Left cardiac atrium (tissue), 4 donors: ENCODE measurements around the gene TBC1D3B. TPM values are rescaled to one million over a fixed set of nuclear protein-coding genes. Genes with fewer than 3 reads are reported as not detected.
"Not testable (repeated sequence)": the region's sequence is repeated elsewhere in the genome, so short reads cannot be mapped to it uniquely, and the experiment has no call there.

Experiments used
- ATAC-seq, 2 donors: fragments of 200-7000 bp; cut with Tn5 transposase; one replicate each; pipeline ENCODE4 v1.9.1; 2020; ENCODE audit warnings: mild to moderate bottlenecking in 2 of 2, moderate library complexity in 2 of 2
- DNase-seq: peaks from one replicate; pipeline ENCODE4 v3.0.0-alpha.2; 2020
- intact Hi-C, 2 donors: fragments of 100-400 bp; cut with DNase I; formaldehyde crosslinking; loops; one replicate each; pipeline versions ENCODE4 v1.14.1 to v1.15.1; 2022 to 2023
- long read RNA-seq: library from polyadenylated mRNA; unstranded; transcript quantifications from one replicate; pipeline ENCODE4 v2.0.0, GENCODE V29; 2021
- total RNA-seq, 2 donors: library from RNA; stranded (reverse); fragmentation: NEBNext Ultra II Directional; extraction: Animal tissue kit (Norgen Biotek cat#: 25700); gene quantifications; one replicate each; pipeline ENCODE4 v1.2.1, GENCODE V29; 2021
- donor health status: DM: no; HTN: yes; CAD: no.
- donor health status: DM: no; HTN: yes; CAD: no; lungs with severe emphysema.
- donor health status: DM: yes; HTN: yes; CAD: no.
- donor health status: Dilated cardiomyopathy.

TBC1D3B gene
- 1 to 10 TPM; 2.2 to 3.9 TPM for total RNA-seq
- long read RNA-seq: 0 reads

DNA sequence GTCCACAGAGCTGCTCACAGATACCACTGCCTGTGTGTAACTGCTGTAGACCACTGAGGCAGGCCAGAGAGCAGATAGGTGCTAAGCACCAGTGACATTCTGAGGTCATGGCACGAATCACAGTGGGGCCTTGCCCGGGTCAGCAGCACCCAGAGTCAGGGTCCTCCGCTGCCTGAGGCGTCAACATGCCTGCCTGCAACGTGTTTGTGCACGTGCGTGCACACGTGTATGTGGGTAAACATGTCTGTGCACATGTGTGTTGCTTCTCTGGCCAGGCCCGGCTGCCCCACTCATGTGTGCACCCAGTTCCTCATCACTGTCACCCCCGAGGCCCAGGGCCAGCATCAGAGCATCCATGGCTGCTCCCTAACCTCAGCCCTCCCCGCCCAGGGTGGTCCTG, at the start of gene TBC1D3B:
Gene TBC1D3B (minus strand): TSS at position 101 of the 400 bp plus-strand sequence. CDS start 1,586 bp downstream, outside the sequence.
- DNase-seq, ATAC-seq, intact Hi-C loops: not testable (repeated sequence)

- DNase-seq, ATAC-seq, intact Hi-C loops: not testable (repeated sequence)
Observed at GRCh38 chr17:36222967-36223366, 46.5 kb upstream of the TBC1D3B start.

DNA sequence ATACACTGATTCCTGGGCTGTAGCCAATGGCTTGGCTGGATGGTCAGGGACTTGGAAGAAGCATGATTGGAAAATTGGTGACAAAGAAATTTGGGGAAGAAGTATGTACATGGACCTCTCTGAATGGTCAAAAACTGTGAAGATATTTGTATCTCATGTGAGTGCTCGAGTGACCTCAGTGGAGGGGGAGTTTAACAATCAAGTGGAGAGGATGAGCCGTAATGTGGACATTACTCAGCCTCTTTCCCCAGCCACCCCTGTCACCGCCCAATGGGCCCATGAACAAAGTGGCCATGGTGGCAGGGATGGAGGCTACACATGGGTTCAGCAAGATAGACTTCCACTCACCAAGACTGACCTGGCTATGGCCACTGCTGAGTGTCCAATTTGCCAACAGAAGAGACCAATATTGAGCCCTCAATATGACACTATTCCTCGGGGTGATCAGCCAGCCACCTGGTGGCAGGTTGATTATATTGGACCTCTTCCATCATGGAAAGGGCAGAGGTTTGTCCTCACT, 45.2 kb upstream of the TBC1D3B start:
- DNase-seq, intact Hi-C loops, ATAC-seq: not testable (repeated sequence)

- DNase-seq, ATAC-seq, intact Hi-C loops: not testable (repeated sequence)
Observed at GRCh38 chr17:36220737-36221580, 44.5 kb upstream of the TBC1D3B start.

DNA sequence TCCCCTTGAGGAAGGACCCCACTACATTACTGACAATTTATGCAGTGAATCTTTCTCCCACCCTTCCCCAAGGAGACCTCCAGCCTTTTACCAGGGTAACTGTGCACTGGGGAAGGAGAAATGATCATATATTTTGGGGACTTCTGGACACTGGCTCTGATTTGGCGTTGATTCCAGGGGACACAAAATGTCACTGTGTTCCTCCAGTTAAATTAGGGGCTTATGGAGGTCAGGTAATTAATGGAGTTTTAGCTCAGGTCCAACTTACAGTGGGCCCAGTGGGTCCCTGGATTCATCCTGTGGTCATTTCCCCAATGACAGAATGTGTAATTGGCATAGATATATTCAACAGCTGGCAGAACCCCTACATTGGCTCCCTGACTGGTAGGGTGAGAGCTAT, 43.1 kb upstream of the TBC1D3B start:
- intact Hi-C loops, ATAC-seq, DNase-seq: not testable (repeated sequence)

- intact Hi-C loops, ATAC-seq, DNase-seq: not testable (repeated sequence)
Observed at GRCh38 chr17:36215406-36216308, 39.2 kb upstream of the TBC1D3B start.

DNA sequence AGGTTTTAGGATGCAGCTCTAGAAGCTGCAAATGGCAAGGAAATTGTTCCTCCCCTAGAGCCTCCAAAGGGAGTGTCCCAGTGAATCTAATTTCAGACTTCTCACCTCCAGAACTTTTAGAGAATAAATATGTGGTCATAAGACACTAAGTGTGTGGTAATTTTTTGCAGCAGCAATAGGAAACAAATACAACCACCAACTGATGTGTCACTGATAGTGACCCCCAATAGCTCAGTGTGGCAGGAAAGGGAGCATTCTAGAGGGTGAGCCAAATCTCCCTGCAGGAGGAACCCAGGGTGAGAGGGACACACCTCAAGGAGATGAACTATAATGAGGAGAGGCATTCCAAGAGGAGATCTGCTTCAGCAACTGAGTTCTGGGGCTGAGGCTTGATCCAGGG, 38.5 kb upstream of the TBC1D3B start:
- intact Hi-C loops: no loop called here
- DNase-seq (no peak), ATAC-seq (no peak)

GRCh38 chr17:36213695-36214094, 37.3 kb upstream of the TBC1D3B start:
- no peak for ATAC-seq
- DNase-seq: no peak
- intact Hi-C loops: no loop called here

DNA sequence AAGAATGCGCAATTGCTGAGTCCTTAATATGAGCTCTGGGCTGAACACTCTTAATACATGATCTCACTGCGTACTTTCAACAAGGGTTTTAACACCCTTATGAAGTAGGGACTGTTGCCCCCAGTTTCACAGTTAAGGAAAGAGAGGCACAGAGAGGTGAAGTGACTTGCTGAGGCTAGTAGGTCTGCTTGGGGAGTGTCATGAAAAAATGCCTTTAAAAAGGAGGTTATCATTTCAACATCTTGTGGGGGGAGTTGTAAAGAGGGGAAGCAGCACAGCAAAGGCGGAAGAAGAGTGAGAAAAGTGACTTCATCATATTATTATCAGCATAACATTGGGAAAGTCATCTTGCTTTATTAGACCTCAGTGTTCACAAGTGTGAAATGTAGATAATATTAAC, 36.5 kb upstream of the TBC1D3B start:
- no peak for DNase-seq
- intact Hi-C loops: no loop called here
- no peak for ATAC-seq

DNA sequence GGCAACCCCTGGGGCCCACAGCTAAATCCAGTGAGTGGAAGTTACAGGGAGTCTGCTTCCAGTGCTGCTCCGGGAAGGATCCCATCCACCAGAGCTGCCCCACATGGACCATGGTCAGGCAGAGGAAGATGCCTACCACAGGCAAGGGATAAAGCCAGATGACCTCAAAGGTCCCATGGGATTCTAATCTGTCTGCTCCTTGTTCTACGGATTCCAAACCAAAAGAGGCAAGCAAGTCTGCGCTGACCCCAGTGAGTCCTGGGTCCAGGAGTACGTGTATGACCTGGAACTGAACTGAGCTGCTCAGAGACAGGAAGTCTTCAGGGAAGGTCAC, 35.8 kb upstream of the TBC1D3B start:
- no peak for ATAC-seq
- intact Hi-C loops: no loop called here
- DNase-seq: no peak

- not testable (repeated sequence) for DNase-seq
Observed at GRCh38 chr17:36211484-36212271, 35.2 kb upstream of the TBC1D3B start.

GRCh38 chr17:36210439-36211211, 34.2 kb upstream of the TBC1D3B start, which contains the start of gene CCL4L2:
TSS of gene CCL4L2 (plus strand) at chr17:36211063.
- ATAC-seq: peak; percentile 75 to 83
- DNase-seq, intact Hi-C loops: not testable (repeated sequence)

More at GRCh38 chr17:36211484-36212271, 35.2 kb upstream of the TBC1D3B start:
- ATAC-seq: peak; percentile 12 to 33
- intact Hi-C loops: not testable (repeated sequence)

DNA sequence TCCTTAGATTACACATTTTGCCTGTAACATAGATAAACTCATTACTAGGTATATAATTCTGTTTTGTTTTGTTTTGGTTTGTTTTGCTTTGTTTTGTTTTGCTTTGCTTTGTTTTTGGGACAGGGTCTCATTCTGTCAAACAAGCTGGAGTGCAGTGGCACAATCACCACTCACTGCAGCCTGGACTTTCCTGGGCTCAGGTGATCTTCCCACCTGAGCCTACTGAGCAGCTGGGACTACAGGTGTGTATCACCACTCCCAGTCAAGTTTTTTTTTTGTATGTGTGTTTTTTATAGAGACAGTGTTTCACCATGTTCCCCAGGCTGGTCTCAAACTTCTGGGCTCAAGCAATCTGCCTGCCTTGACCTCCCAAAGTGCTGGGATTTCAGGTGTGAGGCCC, 33.1 kb upstream of the TBC1D3B start:
- intact Hi-C loops: no loop called here
- ATAC-seq: no peak
- no peak for DNase-seq

- DNase-seq, intact Hi-C loops, ATAC-seq: not testable (repeated sequence)
Observed at GRCh38 chr17:36207383-36207782, 30.9 kb upstream of the TBC1D3B start.

- DNase-seq, ATAC-seq, intact Hi-C loops: not testable (repeated sequence)
Observed at GRCh38 chr17:36206486-36206821, 30.0 kb upstream of the TBC1D3B start.

DNA sequence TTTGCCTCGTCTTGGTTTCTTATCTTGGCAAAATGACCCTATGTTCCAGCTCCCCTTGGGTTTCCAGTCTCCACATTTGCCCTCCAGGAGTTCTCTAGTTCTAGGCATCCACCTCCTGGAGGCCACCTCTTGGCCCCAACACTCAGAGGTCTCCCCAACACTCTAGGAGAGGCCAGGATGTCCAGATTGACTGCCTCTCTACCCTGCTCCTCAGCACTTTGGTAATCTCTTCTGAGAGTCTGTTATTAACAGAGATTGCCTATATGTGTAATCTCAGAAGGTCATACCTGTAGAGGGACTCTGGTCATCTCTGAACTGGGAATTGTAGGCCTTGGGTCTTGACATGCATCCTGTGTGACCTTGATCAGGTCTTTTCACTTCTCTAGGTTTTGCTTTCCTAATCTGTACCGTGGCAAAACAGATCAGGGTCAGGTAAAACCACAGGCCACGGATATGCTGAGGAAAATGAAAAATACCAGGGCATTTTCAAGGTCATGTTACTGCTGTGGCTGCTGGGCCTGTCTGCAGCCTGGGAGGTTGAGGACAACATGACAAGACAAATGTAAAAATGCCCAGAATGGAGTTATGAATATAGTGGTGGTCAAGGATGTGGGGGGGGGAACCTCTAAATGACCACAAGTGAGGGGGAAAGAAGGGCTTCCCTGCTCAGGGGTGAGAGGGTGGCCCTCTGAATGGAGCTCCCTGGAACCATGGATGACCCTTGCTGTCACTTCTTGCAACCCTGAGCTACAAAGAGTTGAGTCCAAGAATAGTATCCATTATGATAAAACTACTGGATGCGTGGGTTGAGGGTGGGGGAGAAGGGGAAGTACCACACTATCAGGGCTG, 29.4 kb upstream of the TBC1D3B start:
- ATAC-seq (no peak), DNase-seq (no peak)
- intact Hi-C loops: no loop called here
